Anterior cingulate cortex (tissue), 58 donors: Measurements from ENCODE around the gene NFYC.
"Not testable (repeated sequence)": the region's sequence is repeated elsewhere in the genome, so short reads cannot be mapped to it uniquely, and the experiment has no call there.

ENCODE experiments used
- DNase-seq, 58 donors: peaks; one replicate each; lab custom pipeline; 2025; lab: John Stamatoyannopoulos, UW

The NFYC gene

GRCh38 chr1:40703316-40703715 is 11.8 kb downstream of the NFYC start:
- no peak for DNase-seq

DNA sequence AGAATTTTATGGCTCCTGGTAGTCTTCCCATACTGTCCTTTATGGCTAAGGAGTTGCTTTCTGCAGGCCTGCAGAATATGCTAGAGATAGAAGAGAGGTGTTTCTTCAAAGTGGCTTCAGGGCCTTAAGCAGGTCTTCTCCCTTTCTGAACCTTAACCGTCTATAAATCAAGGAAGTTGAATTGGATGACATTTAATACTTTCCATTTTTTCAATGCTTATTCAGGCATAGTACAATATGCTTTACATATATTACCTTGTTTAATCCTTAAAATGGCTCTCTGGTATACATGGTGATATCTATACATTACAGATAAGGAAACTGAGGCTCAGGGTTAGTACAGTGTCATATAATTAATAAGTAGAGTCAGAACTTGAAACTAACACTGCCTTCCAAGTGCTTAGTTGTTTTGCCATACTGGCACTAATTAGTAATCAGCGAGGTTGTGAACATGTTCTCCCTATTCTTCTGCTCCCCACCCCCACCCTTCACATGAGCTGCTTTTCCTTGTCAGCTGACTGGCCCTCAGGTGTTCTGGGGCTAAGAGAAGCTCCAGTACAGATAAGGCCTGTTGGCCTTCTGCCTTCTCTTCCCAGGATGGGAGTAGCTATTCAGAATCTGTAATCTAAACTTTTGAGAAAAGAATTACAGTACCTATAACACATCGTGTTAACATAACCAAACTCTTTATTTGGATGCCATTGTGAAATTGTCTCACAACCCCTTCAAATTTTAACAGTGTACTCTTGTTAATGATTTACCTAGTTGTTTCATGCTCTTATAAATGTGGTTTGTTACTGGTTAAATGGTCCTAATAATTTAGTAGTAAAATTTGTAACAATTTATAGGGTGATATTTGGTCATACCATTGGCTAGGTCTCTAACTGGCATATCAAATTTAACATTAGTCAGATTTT is 13.6 kb downstream of the NFYC start:
- no peak for DNase-seq

DNA sequence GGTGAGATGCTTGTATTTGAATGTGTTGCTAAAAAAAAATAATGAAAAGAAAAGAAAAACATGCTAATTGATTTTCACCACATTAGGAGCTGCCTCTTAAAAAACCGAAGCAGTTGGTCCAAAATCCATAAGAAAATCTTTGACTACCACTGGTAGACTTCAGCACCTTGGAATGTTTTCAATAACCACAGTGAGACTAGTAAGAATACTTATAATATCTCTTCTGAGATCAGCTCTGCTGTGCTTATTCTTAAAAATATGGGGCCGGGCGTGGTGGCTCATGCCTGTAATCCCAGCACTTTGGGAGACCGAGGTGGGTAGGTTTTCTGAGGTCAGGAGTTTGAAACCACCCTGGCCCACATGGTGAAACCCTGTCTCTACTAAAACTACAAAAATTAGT is 15.1 kb downstream of the NFYC start:
- DNase-seq, result no peak

- no peak for DNase-seq
These were observed 17.2 kb downstream of the NFYC start for GRCh38 chr1:40708750-40709099.

DNA sequence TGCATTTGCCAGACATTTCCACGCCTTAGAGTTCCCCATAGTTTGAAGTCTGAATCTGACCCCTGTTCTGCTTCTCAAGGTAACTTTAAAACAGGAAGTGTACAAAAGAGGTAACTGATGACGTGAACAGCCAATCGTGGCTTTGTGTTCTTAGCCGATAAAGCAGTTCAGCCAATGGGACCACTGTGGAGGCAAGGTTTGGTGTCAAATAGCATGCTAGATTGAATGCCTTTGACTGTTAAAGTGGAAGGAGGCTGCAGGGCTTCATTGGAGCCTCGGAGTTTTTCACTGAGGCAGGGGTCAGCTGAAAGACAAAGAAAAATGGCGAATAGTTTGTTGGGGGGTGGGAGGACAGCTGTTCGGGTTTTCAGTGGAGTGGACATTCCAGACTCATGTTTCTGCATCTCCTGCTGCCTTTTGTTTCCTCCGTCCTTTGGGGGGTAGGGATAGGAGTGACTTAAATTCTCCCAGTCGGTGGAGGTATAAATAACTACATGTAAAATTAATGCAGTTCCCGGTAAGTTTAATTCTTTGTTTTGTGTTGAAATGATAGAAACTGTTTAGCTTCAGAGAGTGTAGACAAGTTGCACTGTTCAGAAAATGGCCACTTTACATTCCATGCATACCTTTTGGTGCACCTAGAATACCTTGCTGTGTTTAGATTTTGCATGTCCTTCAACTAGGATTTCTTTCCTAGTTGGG is 17.7 kb downstream of the NFYC start:
- DNase-seq, result peak in 57 of 58 donors; percentile 4 to 96 (median 76)

GRCh38 chr1:40709802-40710278 is 18.3 kb downstream of the NFYC start:
- DNase-seq, result no peak

DNA sequence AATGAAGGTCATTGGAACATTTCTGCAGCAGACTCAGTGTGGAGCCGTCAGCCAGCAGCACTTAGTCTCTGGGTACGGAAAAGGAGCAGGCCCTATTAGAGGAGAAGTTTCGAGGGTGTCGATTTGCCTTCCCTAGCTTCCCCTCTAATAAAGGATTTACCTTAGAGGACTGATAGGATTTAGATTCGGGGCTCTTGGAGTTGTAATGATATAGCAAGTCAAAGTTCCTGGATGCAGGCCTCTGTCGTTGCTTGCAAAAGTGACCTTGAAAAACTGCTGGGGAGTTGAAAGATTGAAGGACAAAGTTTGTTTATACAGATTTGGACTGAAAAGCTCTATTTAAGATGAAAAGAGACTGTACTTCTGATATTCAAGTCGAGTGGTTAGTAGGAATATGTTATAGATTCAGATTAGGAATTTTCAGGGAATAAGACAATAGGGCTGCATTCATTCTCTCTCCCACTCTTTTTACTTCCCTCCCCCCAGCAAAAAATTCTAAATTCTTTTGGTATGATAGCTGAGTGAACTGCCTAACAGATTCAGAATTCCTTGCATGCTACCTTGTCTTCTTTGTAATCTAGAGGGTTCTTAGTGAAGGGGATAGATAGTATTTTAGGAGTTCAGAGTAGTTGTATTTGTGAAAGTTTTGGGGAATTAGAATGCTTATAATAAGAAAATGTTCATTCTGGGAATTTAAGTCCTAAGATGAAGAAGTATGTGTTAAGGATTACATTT is 19.2 kb downstream of the NFYC start:
- peak in 10 of 58 donors; percentile 1 to 15 (median 6) for DNase-seq

- no peak for DNase-seq
These were observed 20.2 kb downstream of the NFYC start for GRCh38 chr1:40711465-40712404.

DNA sequence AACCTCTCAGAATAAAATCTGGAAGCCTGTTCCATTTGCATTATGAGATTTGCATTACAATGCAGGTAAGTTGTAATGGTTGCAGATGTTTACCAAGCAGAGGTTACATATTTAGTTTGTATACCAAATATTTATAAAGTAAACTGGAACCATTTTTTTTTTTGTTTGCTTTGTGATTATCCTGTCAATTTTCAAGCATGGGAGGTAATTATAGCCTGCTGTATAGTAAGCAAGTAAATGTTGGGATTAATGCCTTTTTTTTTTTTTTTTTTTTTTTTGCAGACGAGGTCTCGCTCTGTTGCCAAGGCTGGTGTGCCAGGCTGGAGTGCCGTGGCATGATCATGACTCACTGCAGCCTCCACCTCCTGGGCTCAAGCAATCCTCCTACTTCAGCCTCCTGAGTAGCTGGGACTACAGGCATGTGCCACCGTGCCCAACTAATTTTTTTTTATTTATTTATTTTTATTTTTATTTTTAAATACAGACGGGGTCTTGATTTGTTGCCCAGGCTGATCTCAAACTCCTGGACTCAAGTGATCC is 21.0 kb downstream of the NFYC start:
- no peak for DNase-seq

DNA sequence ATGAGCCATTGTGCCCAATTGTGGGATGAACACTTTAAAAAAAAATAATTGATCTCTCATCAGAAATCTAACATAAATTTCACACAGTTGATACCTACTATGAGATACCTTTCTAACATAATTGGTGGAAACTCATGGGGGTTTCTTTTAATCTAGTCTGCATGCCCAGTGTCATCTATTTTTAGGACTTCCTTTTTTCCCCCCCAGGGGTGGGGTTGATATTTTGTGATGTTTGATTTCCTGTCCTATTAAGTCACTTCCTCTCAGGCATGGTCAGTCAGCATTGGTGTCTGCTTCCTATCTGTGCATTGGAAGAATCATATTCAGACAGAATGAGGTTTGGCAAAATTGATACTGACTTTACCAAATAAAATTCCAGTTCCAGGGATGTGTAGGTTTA is 21.5 kb downstream of the NFYC start:
- no peak for DNase-seq

GRCh38 chr1:40715491-40716059 is 24.1 kb downstream of the NFYC start:
- DNase-seq, result no peak

DNA sequence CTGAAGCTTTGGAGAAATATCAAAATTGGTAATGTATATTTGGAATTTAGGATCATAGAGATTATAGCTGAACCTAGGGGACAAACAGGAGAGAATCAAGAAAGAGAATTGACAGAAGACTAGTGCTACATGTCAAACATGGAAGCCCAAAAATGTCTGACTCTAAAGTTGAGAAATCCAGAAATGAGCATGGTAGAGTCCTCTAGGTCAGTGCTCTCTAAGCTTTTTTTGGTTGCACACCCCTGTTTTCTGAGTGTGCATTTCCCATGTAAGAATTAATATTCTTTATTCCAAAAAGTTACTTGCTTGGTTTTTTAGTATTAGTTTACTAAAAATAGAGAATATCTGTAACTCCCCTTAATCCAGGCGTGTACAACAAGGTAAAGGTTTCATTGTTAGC is 25.6 kb downstream of the NFYC start:
- DNase-seq, result no peak

DNA sequence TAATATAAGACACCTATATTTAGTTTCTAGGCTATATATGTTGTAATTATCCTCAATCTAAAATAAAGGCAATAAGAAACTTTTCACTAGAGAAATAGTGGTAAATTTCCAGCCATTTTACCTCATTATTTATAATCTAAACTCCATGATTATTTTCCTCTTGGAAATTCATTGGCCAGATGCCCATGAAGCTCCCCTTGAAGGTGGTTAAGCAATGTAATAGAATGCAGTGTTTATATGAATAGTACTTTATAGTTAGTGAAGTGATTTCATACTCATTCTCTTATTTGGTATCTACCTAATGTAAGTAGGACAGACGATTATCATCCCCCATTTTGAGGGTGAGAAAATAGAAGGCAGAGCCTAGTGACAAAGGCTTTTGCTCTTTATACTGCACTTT is 26.5 kb downstream of the NFYC start:
- DNase-seq, result no peak

- DNase-seq, result no peak
These were observed 29.0 kb downstream of the NFYC start for GRCh38 chr1:40720493-40720892.

- DNase-seq, result no peak
These were observed 31.1 kb downstream of the NFYC start for GRCh38 chr1:40722622-40723021.

- DNase-seq, result no peak
These were observed 31.9 kb downstream of the NFYC start for GRCh38 chr1:40723196-40723955.

- not testable (repeated sequence) for DNase-seq
These were observed 36.2 kb downstream of the NFYC start for GRCh38 chr1:40727662-40728061.

DNA sequence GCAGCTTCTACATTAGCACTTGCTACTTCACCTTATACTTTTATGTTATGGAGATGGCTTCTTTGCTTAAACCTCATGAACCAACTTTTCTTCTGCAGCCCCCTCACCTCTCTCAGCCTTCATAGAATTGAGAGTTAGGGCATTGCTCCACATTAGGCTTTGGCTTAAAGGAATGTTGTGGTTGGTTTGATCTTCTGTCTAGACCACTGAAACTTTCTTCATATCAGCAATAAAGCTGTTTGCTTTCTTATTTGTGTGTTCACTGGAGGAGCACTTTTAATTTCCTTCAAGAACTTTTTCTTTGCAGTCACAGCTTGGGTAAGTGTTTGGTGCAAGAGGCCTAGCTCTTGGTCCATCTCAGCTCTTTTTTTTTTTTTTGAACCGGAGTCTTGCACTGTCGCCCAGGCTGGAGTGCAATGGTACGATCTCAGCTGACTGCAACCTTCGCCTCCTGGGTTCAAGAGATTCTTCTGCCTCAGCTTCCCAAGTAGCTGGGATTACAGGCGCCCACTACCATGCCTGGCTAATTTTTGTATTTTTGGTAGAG is 37.9 kb downstream of the NFYC start:
- DNase-seq, result not testable (repeated sequence)
